Measurements from ENCODE around the gene SCMH1.
"Not testable (repeated sequence)": the region's sequence is repeated elsewhere in the genome, so short reads cannot be mapped to it uniquely, and the experiment has no call there.

SCMH1 gene

DNA sequence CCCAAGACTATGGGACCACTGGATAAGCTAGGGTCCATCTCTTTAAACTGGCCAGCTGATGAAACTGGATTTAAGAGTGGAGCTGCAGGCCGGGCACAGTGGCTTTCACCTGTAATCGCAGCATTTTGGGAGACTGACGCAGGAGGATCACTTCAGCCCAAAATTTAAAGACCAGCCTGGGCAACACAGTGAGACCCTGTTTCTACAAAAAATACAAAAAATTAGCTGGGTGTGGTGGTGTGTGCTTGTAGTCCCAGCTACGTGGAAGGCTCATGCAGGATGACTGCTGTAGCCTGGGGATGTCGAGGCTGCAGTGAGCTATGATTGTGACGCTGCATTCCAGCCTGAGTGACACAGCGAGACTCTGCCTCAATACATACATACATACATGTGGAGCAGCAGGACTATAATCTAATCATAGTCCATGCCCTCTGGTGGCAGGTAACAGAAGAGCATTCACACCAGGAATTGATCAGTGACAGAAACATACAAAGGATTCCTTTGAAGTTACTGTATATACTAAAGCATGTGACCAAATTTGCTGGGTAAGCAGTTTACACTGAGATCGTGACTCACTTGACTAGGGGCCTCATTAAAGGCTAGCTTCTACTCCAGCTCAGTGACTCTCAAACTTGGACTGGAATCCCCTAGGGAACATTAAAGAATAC, 119.1 kb downstream of the SCMH1 start:
- no peak overlapping the region for H3K4me3 ChIP-seq (ENCODE audit: low read depth, low read length)
- peak; percentile 51 for TF ChIP-seq CTCF (IDR thresholded peaks at IDR 0.05; ENCODE audit: insufficient read depth, low read depth, low read length, missing control alignments)
- peak; percentile 17 for DNase-seq (ENCODE audit: low read depth)

- TF ChIP-seq CTCF (IDR thresholded peaks at IDR 0.05; ENCODE audit: insufficient read depth, low read depth, low read length, missing control alignments): no peak
Observed at GRCh38 chr1:41122148-41122547, 120.0 kb downstream of the SCMH1 start.

DNA sequence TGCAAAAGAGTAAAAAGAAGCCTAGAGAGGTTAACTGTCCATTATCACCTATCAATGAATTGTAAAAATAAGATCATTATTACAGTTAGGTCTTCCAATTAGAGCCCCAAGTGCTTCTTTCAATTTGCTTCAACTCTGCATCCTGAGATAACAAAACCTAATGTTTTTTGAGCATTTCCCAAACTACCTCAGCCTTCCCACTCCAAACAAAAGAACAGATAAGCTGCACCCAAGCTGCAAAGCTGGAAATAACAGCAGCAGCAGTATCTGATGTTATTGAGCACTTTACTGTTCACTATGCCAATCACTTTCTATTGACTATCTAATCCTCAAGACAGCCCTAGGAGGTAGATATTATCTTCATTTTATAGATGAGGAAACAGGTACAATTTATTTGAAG, 123.5 kb downstream of the SCMH1 start:
- no peak for DNase-seq (ENCODE audit: low read depth)
- no peak for TF ChIP-seq CTCF (IDR thresholded peaks at IDR 0.05; ENCODE audit: insufficient read depth, low read depth, low read length, missing control alignments)
- no peak overlapping the region for H3K4me3 ChIP-seq (ENCODE audit: low read depth, low read length)

More at GRCh38 chr1:41122148-41122547, 120.0 kb downstream of the SCMH1 start:
- DNase-seq (ENCODE audit: low read depth): no peak
- no peak overlapping the region for H3K4me3 ChIP-seq (ENCODE audit: low read depth, low read length)

GRCh38 chr1:41117241-41117640, 124.9 kb downstream of the SCMH1 start:
- not testable (repeated sequence) for H3K4me3 ChIP-seq (ENCODE audit: low read depth, low read length); DNase-seq (ENCODE audit: low read depth)

DNA sequence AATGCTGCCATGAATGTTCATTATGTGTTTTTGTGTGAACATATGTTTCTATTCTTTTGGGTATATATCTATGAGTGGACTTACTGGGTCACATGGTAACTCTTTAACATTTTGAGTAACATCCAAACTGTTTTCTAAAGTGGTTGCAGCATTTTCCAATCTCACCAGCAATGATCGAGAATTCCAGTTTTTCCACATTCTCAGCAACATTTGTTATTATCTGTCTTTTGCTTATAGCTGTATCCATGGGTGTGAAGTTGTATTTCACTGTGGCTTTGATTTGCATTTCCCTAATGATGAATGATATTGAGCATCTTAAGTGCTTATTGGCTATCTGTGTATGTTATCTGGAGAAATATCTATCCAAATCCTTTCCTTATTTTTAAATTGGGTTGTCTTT, 131.4 kb downstream of the SCMH1 start:
- no peak for TF ChIP-seq CTCF (IDR thresholded peaks at IDR 0.05; ENCODE audit: insufficient read depth, low read depth, low read length, missing control alignments)
- no peak for DNase-seq (ENCODE audit: low read depth)

GRCh38 chr1:41110286-41110685, 131.8 kb downstream of the SCMH1 start:
- DNase-seq (ENCODE audit: low read depth): no peak
- TF ChIP-seq CTCF (IDR thresholded peaks at IDR 0.05; ENCODE audit: insufficient read depth, low read depth, low read length, missing control alignments): no peak
- no peak overlapping the region for H3K4me3 ChIP-seq (ENCODE audit: low read depth, low read length)

More for the DNA sequence above, 131.4 kb downstream of the SCMH1 start:
- no peak overlapping the region for H3K4me3 ChIP-seq (ENCODE audit: low read depth, low read length)

DNA sequence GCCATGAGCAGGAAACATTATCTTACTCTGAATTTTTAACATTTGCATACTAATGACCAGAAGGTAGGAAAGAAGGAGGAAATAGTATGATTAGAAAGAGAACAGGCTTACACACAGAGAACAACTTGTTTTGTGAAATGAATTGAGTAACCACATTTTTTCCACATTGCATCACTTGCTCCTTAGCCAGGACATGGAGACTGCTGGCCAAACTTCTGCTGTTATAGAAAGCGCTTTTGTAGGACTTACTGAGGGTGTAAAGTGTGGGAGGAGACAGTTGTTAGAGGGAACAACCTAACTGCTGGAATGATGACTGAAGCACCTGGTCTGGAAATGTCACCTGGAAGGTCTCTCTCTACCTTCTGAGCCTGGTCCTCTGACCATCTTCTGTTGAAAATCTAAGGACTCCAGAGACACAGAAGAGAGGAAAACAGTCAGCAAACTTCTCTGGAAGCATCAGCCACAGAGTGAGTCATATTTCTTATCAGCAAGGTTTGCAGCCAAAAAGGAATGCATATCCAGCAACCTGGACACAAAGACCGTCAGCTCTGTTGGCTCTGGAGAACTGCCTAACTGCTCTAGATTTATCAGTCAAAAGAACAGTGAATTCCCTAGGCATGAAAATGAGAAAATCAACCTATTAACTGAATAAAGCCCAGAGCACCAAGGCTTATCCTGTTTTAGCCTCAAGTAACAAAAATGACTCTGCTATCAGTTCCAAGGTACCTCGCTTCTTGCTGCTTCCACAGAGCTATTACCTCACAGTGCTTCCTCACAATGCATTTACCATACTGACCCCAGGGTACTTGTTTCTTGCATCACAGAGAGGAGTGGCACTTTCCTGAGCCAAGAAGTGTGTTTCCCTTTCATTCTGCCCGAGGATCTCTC, 132.6 kb downstream of the SCMH1 start:
- no peak overlapping the region for H3K4me3 ChIP-seq (ENCODE audit: low read depth, low read length)
- no peak for DNase-seq (ENCODE audit: low read depth)

More for the DNA sequence above, 132.6 kb downstream of the SCMH1 start:
- TF ChIP-seq CTCF (IDR thresholded peaks at IDR 0.05; ENCODE audit: insufficient read depth, low read depth, low read length, missing control alignments): no peak

Data from GM12865 (cell line).